GM21367 (cell line): ENCODE data around the gene PHKB.

ENCODE experiments used
- ATAC-seq: cut with Tn5 transposase; IDR thresholded peaks from one replicate; pipeline ENCODE4 v1.9.1; 2021; ENCODE audit not compliant: unreplicated experiment

The PHKB gene

DNA sequence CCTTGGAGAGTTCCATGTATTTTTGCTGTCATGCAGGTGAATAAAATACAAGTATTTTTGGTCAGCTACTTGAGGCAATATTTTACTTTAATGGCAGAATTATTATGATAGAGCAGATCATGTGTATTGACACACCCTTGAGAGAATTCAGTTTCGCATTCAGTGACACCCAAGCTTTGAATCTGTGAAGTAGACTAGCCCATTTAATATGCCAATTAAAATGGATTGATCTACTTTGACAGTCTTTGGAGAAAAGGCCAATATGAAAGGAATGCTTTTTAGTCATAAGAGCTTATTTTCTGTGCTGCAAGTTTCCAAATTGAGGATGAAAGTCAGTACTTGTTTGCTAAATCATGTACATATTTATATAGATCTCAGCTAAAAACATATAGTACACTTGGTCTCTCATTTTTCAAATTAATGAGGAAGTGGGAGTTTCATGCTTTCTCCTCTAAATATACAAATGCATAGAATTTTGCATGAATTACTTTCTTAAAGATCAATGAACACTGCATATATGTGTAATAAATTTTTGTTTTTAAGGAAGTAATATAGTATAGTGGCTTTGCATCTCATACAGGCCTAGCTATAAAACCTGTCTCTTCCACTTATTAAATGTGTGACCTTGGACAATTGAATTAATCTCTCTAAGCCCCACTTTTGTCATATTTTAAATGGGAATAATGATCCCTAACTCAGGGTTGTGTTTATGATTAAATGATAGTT lies 161.5 kb downstream of the PHKB start:
- no peak for ATAC-seq

DNA sequence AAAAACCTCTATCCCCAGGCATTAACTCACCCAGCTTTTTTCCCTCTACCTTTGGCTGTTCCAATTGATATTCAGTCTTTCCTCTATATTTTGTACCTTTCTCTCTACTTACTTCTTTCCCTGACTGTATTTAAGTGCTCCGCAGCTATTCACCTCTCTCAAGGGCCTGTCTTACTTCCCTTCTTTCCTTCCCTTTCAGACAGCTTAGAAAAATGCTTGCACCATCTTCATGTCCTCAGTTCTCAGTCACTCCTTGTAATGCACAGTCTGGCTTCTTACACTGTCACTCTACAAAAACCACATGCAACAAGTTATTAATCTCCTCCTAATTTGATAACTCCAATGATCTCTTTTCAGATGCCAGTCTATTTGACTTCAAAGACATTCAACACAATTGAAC lies 163.4 kb downstream of the PHKB start:
- ATAC-seq = no peak

DNA sequence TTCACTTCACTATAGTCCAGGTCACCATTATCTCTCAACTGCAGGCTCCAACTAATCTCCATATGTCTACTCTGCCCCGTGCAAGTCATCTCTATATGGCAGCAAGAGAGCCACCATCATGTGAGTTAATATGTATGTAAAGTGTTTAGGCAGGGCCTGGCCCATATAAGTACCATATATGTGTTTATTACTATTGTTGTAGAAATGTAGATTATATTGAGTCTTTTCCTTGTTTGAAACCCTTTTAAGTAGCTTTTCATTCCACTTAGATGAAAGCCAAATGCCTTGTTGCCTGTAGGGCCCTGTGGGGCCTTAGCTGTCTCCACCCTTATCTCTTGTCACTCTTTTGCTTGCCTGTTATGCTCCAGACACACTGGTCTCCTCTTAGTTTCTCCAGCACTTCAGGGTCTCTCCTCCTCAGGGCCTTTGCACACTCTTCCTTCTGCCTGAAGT lies 164.0 kb downstream of the PHKB start:
- no peak for ATAC-seq

DNA sequence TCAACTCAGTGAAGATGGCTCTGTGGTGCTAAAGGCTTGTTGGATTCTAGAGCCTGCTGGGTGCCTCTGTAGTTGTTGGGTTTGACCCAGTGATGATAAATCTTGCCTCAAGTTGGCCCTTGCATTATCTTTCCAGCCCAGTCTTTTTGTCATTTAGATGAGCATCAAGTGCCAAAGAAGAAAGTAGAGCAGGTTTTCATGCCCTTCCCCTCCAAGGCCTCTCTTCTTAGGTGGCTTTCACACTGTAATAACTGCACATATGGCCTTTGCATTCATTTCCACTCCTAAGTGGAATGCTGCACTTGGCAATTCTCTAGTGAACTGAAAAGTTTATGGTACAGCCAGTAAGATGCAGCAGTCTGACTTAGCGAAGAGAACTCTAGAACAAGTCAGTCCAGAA lies 165.1 kb downstream of the PHKB start:
- no peak for ATAC-seq

DNA sequence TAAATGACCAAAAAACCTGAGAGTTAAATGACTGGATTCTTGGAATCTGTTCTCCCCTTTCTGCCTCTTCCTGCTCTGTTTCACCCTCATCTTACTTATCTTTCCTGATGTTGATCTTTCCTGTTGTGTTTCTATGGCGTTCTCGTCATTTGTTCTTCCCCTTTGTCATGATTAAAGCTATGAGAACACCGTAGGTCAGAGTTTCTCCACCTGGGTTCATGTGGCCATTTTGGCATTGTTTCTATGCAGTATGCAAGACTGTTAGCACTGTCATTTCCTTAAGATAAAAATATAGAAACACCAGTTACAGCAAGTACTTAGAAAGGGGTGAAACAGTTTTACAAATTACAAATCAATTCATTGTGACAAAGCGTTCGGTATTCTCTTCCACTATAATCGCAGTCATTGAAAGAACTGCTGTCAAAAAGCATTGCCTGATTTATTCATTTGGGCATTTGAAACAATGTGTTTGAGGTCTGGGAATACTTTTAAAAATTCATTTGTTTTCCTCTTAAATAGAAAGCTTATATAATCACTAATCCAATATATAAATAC lies 166.0 kb downstream of the PHKB start:
- ATAC-seq = no peak

DNA sequence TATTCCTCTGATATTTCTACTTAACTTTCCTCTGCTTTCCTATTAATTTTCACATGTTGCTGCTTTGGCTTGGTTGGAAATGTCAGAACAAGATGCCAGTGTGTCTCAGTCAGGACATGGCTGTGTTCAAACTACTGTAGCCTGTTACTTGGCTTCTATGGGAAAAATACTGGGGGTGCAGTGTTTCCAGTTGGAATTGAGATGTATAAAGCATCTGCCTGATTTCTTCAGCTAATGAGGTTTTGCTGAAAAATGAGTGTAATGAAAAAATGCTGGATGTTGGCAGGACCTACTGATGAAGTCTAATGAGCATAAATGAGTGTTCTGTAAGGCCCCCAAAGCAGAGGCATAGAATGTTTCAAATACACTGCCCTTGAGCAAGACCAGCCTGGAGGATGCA lies 166.6 kb downstream of the PHKB start:
- no peak for ATAC-seq

DNA sequence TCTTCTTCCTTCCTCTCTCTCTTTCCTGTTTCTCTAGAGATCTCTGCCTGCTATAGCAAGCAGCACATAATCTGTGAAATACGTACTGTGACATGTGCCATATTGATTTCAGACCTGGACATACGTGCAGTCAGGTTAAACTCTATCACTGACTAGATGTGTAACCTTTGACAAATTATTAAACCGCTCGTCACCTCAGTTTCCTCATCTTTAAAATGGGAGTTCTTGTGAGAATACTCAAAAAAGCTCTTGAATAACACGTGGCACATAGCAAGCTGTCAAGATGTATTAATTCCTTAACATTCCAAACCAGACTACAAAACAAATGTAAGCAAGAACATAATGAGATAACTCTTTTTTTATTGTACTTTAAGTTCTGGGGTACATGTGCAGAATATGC lies 170.0 kb downstream of the PHKB start:
- ATAC-seq = no peak

DNA sequence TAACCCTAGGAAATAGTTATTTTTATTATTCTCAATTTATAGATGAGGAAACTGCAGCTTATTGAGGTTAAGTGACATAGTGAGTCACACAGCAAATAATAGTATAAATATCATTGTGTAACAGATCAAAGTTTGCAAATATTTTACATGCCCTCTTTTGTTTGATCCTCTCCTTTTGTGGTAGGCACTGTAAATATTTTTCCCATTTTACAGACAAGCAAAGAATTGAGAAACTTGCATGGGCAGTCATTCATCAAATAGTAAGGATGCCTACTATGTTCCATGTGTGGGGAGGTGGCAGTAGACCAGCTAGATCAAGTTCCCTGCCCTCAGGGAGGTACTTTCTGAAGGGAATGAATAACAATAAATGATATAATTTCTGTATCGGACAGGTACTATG lies 173.0 kb downstream of the PHKB start:
- ATAC-seq = no peak

DNA sequence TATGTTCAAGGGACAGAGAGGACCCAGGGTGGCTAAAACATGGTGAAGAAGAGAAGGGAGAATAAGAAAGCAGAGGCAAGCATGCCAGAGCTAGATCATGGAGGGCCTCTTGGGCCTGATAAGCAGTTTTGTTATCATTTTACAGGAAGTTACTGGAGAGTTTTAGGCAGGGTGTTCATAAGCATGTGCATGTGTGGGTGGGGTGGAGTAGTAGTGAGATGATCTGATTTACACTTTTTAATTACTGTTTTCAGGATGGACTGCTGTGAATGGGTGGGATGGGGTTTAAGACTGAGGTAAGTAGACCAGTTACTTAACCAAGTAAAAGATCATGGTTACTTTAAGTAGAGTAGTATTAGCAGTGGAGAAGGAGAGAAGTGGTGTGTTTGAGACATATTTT lies 173.6 kb downstream of the PHKB start:
- no peak for ATAC-seq

DNA sequence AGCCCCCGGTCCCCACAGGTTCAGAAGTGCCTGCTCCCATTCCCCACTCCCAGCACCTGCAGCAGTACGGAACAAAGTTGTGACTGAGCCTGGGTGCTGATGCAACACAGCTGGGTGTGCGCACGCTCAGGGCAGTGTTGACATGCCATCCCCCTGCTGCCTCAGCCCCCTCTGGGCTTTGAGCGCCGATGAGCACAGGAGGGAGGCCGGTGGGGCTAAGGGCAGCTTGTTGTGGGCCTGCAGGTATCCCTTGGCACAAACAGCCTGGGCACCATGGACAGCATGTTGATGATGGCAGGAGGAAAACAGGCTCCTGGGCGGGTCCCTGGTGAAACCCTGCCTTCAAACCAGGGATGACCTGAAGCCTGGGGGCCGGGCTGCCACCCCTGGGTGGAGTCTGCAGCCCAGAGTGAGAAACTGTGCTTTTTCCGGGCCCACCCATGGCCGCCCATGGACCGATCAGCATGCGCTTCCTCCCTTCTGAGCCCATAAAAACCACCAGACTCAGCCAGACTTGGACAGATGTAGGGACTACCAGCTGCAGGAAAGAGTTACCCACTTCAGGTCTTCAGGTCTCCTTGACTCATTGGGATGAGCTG lies 175.5 kb downstream of the PHKB start:
- ATAC-seq = no peak

DNA sequence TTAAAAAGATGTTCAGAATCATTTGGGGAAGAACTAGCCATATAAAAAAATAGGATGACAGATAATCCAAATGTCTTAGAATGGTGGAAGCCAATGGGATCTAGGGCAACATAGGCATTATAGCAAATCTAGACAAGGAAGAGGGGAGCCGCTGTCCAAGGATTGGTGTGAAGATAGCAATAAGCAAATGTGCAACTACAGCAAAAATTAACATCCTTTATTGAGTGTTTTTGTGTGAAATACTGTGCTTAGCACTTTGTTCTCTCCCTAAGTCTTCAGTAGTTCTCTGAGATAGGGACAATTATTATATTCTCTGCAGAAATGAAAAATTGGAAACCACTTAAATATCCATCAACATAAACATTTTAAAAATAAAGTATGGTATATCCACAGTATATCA lies 177.0 kb downstream of the PHKB start:
- ATAC-seq = no peak

DNA sequence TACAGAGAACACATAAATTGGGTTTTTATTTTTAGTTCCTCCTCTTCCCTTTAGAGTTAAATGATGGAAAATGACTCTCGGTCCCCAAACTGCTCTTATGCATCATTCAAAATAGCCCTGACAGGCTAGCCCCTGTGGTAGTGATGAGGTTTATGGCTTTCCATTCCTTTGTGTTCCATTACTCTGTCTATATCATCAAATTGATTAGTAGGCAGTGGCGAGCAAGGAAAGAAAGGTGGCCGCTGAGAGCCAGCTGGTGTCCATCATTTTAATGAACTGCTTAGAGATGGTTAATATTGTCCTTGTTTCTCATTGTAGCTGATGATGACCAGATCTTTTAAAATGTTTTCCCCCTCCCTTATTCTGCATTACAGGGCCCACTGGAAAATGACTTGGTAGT lies 179.5 kb downstream of the PHKB start:
- no peak for ATAC-seq

DNA sequence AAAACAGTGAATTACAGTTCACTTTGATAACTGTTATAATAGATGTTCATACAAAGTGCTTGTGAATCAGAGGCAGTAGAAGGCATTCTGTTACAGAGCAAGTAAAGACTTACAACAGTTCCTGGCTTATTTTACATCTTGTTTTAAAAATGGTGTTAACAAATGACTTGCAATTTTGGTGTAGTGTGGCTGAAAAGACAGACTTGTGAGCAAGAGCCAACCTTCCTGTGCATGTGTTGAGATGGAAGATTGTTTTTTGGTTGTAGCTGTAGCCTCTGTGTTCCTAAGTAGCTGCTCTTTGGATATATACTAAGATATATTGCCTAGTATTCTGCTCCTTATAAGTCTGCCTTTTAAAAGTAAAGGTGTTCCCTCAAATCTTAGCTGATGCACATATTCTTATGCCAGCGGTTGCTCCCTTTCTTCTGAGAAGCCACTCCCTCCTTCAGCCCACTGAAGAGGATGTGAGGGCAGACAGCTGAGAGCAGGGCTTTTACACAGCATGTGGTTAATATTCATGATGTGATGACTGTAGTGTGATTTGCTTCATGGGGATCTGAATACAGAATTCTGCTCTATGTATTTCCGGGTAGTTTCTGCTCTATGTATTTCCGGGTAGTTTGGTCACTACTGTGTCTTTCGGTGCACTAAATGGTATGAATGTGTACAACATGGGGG lies 182.3 kb downstream of the PHKB start:
- no peak for ATAC-seq

DNA sequence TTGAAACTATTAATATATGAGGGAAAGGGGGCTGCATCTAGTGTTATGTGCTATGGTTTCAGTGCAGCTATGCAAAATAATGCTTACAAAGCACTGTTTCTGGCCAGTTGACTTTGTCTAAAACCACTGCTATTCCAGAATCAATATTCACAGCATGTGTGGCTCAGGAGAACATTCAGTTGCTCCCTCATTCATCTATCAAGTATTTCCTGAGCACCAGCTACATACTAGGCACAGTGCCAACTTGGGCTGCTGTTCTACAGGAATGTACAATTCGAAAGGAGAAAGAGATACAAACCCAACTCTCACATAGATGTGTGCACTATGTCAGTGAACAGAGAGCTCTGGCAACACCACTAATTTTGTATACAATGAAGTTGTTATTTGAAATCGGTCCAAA lies 183.0 kb downstream of the PHKB start:
- ATAC-seq = no peak

DNA sequence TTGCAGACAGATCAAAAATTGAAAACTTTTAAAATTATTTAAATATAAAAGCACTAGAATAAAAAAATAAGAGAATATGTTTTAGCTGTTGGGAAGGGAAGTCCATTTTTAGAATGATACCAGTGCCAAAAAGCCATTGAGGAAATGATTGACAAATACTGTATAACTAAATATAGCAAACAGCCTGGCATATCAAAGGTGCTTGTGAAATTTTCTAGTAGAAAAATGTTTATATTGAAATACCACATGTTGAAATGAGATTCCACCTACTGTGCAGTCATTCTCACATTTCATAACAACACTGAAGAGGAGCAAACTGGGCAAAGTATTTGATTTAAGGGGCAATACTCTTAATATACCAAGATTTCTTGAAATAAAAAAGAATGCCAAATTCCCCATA lies 183.5 kb downstream of the PHKB start:
- ATAC-seq = no peak

DNA sequence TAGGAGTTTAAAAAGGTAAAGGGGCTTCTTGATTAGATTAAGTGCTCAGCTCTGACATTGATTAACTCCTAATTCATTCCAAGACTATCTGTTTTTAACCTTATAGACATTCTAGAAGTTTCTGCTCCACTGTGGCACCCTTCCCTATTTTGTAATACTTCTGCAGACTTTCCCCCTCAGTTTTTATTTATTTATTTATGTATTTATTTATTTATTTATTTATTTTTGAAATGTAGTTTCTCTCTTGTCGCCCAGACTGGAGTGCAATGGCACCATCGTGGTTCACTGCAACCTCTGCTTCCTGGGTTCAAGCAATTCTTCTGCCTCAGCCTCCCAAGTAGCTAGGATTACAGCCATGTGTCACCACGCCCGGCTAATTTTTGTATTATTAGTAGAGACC lies 185.8 kb downstream of the PHKB start:
- no peak for ATAC-seq

DNA sequence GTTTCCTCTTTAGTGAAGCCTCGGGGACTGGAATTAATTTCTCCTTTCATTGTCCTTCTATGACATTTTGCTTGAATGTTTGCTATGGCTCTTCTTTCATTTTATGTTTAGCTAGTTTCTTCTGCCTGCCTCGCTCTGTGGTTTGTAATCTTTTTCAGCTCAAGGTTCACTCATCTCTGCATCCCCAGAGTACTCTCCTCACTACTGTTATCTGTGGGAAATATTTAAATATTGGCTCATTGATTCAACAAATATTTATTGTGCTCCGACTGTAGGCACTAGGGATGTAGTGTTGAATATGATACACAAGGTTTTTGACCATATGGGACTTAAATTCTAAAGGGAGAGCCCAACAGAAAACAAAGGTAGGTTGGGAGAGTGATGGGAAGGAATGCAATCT lies 195.9 kb downstream of the PHKB start:
- no peak for ATAC-seq

DNA sequence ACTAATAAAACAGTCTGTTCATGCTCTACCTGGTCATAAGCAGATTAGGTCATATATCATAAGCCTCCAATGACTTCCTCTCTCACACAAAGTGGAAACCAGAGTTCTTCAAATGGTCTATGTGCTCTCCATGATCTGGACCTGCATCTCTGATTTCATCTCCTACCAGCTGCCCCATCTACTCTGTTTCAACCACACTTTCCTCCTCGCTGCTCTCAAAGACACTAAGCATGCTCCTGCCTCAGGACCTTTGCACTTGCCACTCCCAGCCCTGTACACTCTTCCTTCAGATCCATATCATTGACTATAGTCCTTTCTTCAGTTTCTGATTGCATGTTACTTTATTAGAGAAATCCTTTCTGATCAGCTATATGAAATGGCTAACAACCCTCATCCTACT lies 196.8 kb downstream of the PHKB start:
- no peak for ATAC-seq

DNA sequence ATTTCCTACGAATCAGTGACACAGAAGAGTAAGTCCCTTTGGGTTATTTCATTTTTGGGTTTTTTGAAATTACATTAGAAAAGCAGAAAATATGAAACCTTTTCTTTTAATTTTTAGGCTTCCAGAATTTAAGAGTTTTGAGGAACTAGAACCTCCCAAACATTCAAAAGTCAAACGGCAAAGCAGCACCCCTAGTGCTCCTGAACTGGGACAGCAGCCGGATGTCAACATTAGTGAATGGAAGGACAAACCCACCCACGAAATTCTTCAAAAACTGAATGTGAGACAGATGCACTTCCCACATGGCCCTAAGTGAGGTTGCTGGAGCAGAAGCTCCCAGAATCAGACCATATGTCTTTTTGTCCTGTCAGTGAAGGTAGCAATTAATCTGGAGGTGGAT lies 199.4 kb downstream of the PHKB start:
- no peak for ATAC-seq

DNA sequence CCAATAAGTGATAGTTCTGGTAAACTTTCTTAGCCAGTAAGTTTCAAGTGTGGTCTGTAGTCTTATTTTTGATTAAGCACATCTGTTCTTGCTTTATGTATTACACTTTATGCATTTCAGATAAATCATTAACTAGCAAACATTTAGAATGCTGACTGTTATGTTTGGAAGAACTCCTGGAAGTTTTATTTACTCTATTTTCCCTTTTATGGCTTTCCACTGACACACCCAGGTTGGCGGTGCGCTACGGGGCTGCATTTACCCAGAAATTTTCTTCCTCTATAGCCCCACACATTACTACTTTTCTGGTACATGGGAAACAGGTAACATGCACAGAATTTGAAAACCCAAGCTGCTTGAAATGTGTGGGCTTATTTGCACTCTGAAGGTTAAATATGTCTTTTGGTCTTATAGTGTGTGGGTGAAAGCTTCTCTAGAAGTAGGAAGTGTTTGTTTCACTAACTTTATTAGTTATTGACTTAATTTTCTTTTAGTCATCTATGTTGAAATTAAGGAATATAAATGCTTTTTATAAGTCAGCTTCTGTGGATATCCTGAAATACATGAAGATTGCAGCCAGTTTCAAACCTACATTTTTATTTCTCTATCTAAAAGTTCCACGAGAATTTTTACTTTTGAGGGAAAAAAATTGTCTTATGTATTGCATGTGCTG lies 203.7 kb downstream of the PHKB start:
- ATAC-seq = no peak

DNA sequence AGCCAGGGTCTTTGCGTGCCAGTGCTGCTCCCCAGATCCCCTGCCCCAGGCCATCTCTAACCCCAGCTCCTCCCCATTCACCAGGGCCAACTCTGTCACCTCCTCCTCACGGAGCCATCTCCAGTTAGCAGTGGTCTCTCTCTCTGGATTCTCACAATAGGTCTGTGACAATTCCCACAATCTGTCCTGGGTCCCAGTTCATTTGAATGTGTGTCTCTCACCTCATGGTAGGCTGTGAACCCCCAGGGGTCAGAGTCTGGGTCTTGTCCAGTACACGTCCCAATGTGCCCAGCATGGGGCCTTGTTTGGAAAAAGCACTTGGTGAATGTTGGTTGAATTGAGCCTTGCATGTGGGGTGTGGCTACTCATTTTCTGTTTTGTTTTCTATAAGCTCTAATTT lies 205.3 kb downstream of the PHKB start:
- ATAC-seq = no peak

DNA sequence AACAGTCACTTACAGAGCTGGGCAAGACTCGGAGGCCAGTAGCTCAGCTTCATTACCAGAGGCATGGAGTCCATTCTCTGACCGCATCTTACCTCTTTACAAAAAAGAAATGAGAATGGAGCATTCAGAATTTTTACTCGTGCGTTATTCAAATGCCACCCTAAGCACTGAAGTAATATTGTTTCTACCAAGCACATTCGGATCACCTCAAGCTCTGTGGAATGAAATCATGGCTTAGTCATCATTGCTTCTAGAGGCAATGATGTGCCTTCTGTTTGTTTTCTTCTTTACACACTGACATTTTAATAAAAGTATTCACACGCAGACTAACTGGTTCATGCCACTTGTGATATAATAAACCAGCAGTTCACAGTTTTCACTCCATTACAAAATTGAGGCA lies 206.8 kb downstream of the PHKB start:
- no peak for ATAC-seq
